NCI-H510A treated with DMSO at 0.1 percent for 48 hours (cell line): ENCODE measurements around the gene RPRD1A.
"Not testable (repeated sequence)": the region's sequence is repeated elsewhere in the genome, so short reads cannot be mapped to it uniquely, and the experiment has no call there.

ENCODE experiments used
- DNase-seq: peaks from one replicate; lab custom pipeline; 2025; lab: John Stamatoyannopoulos, UW

RPRD1A gene

DNA sequence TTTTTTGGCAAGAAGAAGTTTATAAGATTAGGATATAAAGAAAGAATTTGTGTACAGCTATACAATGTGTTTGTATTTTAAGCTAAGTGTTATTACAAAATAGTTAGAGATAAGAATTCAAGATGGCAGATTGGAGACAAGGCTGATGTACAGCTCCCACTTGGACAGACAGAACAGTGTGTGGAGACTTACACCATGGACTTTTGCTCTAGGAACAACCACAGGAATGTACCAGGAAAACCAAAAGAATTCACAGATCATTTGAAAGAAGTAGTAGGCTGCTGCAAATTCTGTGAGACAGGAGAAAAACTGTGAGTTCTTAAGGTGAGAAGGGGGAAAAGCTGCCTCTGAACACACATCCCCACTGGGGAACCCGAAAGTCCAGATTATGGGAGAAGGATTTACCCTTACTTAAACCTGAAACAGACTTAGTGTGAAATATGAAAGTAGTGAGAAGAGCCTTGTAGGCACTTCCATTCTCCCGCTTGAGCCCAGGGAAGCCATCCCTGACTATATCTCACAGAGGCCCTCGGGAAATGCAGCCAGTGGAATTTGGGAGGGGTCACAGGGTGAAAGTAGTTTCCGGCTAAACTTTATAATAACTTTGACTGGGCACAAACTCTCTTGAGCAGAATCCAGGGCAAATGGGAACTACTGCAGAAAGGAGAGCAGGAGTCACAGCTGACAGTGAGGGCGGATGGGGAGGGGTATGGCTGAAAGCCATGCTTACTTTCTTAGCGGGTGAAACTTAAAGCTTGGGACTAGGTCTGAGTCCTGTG, 11.6 kb upstream of the RPRD1A start:
- no peak for DNase-seq

GRCh38 chr18:36077764-36078163, 10.4 kb upstream of the RPRD1A start:
- not testable (repeated sequence) for DNase-seq

- DNase-seq, result peak; percentile 98
These were observed 8.7 kb upstream of the RPRD1A start for GRCh38 chr18:36075862-36076587.

DNA sequence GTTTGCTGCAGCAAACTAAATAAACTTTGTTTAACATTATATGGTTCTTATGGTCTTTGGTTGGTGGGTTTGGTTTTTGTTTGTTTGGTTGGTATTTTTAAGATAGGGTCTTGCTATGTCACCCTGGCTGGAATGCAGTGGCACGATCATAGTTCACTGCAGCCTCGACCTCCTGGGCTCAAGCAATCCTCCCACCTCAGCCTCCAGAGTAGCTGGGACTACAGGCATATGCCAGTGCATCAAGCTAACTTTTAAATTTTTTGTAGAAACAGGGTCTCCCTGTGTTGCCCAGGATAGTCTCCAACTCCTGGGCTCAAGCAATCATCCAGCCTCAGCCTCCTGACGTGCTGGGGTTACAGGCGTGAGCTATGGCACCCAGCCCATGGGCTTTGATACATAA, 7.1 kb upstream of the RPRD1A start:
- DNase-seq, result no peak

DNA sequence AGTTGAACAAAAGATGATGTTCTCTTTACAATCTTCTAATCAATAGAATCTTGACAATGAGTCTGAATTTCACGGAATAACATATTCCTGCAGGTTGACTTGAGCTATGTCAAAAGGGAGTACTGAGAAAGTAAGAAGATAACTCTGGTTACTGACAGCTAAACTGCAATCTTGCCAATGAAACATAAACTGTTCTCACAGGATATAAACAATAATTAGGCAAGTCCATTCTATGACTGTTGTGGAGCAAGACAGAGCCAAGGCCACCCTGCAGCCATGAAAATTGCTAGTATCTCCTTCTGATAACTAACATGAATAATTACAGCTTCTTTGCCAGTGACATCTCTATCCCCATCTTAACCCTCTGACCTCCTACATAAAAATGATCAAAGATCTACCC, 6.3 kb upstream of the RPRD1A start:
- DNase-seq, result no peak

- DNase-seq, result not testable (repeated sequence)
These were observed 5.0 kb upstream of the RPRD1A start for GRCh38 chr18:36072406-36072805.

GRCh38 chr18:36066686-36067054, 689 bp downstream of the RPRD1A start:
- DNase-seq, result peak; percentile 69

GRCh38 chr18:36066001-36066400, 1.4 kb downstream of the RPRD1A start:
- peak; percentile 36 for DNase-seq

- not testable (repeated sequence) for DNase-seq
These were observed 2.6 kb downstream of the RPRD1A start for GRCh38 chr18:36064809-36065079.

DNA sequence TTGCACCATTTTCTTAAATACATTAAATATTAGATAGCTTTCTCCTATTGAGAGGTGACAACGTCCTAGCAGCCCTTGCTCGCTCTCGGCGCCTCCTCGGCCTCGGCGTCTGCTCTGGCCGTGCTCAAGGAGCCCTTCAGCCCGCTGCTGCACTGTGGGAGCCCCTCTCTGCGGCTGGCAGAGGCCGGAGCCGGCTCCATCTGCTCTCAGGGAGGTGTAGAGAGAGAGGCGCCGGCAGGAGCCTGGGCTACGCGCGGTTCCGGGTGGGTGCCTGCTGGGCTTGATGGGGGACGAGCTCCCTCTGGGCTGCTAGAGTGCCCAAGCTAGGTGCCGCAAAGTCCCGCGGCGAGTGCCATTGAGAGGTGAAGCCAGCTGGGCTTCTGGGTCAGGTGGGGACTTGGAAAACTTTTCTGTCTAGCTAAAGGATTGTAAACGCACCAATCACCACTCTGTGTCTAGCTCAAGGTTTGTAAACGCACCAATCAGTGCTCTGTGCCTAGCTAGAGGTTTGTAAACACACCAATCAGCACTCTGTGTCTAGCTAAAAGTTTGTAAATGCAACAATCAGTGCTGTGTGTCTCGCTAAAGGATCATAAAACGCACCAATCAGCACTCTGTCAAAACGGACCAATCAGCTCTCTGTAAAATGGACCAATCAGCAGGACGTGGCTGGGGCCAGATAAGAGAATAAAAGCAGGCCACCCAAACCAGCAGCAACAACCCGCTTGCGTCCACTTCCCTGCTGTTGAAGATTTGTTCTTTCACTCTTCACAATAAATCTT, 3.1 kb downstream of the RPRD1A start:
- no peak for DNase-seq

DNA sequence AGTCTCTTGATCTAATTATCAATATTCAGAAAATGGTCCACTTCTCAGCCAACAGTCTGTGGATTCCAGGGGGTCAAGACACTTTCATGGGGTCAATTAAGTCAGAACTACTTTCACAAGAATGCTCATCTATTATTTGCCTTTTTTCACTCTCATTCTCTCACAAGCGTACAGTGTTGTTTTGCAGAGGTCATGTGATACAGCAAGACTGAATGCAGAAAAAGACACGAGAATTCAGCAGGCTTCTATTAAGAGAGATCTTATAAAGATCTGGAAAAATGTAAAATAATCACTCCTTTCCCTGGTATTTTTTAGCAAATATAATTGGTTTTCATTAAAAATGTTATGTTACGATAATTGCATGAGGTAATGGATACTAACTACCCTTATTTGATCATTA, 8.7 kb downstream of the RPRD1A start:
- DNase-seq, result no peak

GRCh38 chr18:36051760-36052159, 15.6 kb downstream of the RPRD1A start:
- no peak for DNase-seq

DNA sequence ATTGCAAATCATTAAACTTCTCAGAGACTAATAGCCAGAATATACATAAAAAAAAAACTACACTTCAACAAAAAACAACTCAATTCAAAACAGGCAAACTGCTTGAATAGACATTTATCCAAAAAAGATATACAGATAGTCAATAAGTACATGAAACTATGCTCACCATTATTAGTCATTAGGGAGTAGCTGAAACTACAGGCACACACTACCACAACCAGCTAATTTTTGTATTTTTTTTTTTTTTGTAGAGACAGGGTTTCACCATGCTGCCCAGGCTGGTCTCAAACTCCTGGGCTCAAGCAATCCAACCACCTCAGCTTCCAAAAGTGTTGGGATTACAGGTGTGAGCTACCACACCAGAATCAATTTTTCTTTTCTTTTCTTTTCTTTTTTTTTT, 16.9 kb downstream of the RPRD1A start:
- DNase-seq, result no peak

DNA sequence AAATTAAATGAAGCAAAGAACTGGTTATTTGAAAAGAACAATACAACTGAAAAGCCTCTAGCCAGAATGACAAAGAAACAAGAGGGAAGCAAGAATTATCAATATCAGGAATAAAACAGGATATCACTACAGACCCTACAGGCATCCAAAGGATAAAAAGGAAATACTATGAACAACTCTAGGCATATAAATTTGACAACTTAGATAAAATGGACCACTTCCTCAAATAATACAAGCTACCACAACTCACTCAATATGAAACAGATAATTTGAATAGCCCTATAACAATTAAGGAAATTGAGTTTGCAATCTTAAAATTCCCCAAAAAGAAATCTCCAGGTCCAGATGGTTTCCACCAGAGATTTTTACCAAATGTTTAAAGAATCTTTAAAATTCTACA, 19.8 kb downstream of the RPRD1A start:
- DNase-seq, result no peak

- no peak for DNase-seq
These were observed 20.5 kb downstream of the RPRD1A start for GRCh38 chr18:36046898-36047297.

DNA sequence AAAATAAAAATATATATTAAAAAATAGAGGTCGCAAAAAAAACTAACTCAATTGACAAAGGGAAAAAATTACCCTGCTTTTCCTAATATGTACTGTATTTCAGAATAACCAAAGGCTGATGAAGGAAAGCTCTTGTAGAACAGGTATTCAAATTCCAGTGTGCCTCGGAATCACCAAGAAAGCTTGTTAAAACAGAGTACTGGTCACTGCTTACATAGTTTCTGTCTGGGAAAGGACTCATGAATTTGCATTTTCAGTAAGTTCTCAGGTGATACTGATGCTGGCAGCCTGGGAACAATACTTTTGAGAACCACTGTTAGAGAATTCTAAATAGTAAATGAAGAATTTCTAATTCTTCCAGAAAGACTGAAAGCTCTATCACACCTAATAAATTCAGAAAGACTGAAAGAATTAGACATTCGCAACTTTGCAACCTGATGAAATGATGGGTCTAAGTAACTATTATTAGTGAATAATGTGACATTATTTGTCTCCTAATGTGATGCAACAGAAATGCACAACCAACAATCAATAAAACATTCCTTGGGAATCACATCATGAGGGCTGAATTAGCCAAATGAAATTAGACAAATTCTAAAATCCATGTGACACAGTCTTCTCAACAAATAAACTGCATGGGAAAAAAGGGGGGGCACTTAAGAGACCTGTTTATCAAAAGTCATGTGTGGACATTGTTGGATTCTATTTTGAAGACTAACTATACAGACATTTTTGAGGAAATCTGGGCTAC, 21.9 kb downstream of the RPRD1A start:
- DNase-seq, result no peak

GRCh38 chr18:36043153-36043552, 24.2 kb downstream of the RPRD1A start:
- DNase-seq, result no peak

DNA sequence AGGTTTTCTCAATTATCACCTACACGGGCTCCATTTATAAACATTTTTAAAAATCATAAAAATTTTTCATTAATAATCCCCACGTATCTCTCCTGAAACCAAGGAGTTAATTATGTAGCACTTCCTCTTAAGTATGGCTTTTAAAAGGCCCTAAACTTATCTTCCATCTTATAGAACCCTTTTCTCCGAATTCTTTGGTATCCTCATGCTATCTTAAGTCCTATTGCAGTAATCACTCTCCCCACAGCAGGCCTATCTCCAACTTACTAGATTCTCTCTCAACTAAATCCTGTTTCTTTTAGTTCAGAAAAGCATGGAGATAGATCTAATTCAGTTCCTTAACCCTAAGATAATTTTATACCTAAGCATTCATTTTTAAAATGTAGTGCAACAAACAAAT, 26.2 kb downstream of the RPRD1A start:
- DNase-seq, result no peak

- DNase-seq, result no peak
These were observed 29.2 kb downstream of the RPRD1A start for GRCh38 chr18:36038102-36038663.

GRCh38 chr18:36035253-36035652, 32.1 kb downstream of the RPRD1A start:
- DNase-seq, result peak; percentile 91

DNA sequence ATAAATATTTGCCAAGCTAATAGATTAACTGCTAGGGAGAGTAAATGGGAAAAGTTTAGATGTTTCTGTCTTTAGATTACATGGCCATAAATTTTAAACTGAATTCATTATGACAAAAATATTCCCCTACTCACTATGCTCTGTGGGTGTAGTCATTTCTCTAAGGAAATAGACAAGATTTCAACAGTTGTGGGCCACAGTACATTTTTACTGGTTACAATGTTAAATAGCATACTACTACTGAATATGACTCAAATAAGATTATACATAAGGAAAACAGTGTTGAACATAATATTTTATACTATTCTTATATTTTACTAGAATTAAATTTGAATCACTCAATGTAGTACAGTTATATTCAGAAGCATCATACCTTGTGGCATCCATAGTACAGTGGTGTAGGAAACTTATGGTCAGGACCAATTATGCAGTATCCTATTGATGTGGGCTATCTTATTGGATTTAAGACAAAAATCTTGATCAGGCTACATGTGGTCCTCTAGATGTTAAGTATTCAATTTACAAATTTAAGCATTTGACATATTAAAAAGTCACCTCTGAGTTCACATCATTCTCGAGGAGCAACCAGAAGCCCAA, 33.0 kb downstream of the RPRD1A start:
- DNase-seq, result no peak

GRCh38 chr18:36031903-36032302, 35.5 kb downstream of the RPRD1A start:
- no peak for DNase-seq
